ENCODE results near the gene MFSD11.
A peak's percentile ranks its signal among the peaks of the same experiment; 100 is the strongest.
"Not testable (repeated sequence)": the region's sequence is repeated elsewhere in the genome, so short reads cannot be mapped to it uniquely, and the experiment has no call there.

MFSD11 gene

DNA sequence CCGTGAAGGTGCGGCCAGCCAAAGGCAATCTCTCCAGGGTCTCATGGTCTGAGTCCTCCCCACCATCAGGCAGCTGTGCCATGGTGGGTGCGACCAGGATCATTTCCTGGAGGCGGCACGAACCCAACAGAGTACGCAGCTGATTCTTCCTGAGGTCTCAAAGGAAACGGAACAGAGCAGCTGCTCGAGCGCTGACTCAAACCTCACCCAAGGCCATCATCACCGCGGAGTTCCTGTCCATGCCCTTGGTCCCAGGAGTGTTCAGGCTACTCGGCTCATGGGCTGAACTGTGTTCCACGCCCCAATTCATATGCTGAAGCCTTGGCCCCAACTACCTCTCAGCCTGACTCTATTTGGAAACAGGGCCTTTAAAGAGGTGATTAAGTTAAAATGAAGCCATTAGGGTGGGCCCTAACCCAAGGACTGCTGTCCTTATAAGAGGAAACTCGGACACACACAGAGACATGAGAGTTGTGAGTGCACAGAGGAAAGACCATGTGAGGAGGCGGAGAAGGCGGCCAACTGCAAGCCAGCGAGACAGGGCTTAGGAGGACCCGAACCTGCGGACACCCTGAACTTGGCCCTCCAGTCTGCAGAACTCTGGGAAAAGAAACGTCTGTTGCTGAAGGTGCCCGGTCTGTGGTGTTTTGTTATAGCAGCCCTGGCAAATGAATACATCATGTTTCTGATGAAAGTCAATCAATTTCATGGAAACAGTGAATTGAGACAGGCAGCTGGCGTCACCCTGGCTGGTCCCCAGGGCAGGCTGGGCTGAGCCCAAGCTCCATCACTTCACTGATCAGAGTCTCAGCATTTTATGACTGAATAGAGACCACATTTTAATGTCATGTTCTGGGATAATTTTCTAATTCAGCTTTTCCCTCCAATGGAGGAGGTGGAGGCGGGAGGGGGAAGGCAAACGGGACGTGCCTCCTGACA, 40.9 kb upstream of the MFSD11 start:
- TF ChIP-seq, protein P1, sequence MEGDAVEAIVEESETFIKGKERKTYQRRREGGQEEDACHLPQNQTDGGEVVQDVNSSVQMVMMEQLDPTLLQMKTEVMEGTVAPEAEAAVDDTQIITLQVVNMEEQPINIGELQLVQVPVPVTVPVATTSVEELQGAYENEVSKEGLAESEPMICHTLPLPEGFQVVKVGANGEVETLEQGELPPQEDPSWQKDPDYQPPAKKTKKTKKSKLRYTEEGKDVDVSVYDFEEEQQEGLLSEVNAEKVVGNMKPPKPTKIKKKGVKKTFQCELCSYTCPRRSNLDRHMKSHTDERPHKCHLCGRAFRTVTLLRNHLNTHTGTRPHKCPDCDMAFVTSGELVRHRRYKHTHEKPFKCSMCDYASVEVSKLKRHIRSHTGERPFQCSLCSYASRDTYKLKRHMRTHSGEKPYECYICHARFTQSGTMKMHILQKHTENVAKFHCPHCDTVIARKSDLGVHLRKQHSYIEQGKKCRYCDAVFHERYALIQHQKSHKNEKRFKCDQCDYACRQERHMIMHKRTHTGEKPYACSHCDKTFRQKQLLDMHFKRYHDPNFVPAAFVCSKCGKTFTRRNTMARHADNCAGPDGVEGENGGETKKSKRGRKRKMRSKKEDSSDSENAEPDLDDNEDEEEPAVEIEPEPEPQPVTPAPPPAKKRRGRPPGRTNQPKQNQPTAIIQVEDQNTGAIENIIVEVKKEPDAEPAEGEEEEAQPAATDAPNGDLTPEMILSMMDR (conservative IDR thresholded peaks at IDR 0.05; ENCODE audit: control insufficient read depth, insufficient read depth, low read depth, low read length) = no peak
- no peak overlapping the region for H3K4me3 ChIP-seq (ENCODE audit: control insufficient read depth, low read depth, low read length)
- DNase-seq (ENCODE audit: low read depth) = peak; percentile 89

DNA sequence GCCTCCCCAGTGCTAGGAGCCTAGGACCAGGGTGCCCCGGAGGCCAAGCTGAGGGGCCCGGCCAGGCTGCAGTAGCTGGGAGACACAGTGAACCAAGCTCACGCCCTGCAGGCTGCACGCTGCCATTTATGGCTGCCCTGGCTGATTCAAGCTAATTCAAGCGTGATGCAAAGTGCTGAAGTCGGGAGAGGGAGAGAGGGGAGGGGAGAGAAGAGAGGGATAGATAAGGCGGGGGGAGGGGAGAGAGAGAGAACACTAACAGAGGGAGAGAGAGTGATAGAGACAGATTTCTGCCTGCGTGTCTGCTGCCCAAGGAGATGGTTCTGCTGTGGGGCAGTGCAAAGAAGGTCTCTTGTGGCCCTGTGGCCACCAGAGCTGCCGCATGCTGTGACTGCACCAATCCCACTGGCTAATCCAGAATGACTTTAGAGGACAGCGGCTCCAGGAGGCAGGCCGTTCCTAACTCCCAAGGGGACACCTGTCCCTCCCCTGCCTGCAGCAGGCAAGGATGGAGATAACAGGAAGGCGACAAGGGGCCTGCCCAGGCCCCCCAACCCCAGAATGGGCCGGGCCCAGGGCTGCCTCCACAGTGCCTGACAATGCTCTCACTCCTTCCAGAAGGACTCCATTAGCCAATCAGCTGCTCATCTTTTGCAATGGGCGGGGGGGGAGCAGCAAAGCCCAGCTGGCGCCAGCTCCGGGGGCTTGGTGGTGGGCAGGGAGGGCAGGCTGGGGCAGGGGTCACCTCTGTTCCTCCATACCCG, 40.0 kb upstream of the MFSD11 start:
- no peak for DNase-seq (ENCODE audit: low read depth)
- TF ChIP-seq, protein P1 (conservative IDR thresholded peaks at IDR 0.05; ENCODE audit: control insufficient read depth, insufficient read depth, low read depth, low read length) = no peak
- H3K4me3 ChIP-seq (ENCODE audit: control insufficient read depth, low read depth, low read length) = no peak overlapping the region

DNA sequence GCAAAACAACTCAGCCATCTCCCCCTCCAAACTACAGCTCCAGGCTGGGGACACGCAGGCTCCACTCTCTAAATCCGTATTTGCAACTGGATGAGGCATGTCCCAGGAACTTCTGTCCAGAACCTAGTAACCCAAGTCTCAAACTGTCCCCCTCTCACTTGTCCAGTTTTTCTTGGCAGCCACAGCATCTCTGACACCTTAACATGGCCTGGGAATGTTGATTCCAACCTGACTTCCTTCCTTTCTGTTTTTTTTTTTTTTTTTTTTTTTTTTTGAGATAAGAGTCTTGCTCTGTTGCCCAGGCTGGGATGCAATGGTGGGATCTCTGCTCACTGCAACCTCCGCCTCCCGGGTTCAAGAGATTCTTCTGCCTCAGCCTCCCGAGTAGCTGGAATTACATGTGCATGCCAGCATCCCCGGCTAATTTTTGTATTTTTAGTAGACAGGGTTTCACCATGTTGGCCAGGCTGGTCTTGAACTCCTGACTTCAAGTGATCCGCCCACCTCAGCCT, 39.4 kb upstream of the MFSD11 start:
- not testable (repeated sequence) for DNase-seq (ENCODE audit: low read depth); H3K4me3 ChIP-seq (ENCODE audit: control insufficient read depth, low read depth, low read length)

DNA sequence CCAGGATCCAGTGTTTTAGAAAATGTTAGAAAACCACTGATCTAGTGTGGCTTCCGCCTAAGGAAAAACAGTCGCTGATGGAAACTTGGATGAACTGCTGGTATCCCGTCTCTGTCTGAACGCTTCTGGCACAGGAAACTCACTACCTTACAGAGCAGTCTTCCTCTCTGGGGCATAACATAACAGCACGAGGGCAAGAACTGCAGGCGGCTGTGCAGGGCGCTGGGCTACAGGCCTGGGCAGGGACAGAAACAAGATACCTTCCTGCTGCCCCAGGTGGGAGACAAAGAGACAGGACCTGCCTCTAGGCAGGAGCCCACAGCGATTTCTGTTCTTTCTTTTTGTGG, 37.7 kb upstream of the MFSD11 start:
- DNase-seq (ENCODE audit: low read depth) = peak; percentile 28
- TF ChIP-seq, protein P1 (conservative IDR thresholded peaks at IDR 0.05; ENCODE audit: control insufficient read depth, insufficient read depth, low read depth, low read length) = no peak
- H3K4me3 ChIP-seq (ENCODE audit: control insufficient read depth, low read depth, low read length) = no peak overlapping the region

DNA sequence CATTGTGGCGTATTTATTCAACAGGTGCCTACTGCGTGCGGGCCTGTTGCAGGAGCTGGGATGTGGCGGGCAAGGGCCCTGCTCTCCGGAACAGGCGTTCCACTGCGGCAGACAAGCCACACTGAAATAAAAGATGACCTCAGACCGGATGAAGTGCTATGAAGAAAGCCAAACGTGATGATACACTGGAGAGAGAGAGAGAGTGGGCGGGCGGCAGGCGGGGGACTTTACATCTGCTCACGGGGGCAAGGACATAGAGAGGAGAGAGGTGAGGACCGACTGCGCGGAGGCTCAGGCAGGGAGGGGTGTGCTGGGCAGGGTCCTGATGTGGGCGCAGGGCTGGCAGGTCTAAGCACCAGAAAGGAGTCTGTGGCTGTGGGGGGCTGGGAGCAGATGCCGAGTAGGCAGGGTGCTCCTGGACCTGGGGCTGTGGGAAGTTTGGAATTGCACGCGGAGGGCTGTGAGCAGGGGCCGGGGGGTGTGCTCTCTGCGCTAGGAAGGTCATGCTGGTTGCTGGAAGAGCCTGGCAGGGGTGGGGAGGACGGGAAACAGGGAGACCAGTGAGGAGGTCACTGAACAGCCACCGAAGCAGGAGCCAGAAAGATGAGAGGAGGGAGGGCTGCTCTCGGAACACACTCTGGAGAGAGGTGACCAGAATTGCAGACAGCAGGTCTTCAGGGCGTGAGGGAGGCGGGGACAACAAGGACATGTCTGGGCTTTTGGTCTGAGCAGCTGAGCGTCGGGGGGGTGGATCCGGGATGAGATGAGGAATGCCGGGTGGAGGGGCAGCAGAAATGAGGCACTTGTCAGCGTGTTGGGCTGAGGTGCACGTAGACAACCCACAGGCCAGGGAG, 37.1 kb upstream of the MFSD11 start:
- TF ChIP-seq, protein P1 (conservative IDR thresholded peaks at IDR 0.05; ENCODE audit: control insufficient read depth, insufficient read depth, low read depth, low read length) = no peak

DNA sequence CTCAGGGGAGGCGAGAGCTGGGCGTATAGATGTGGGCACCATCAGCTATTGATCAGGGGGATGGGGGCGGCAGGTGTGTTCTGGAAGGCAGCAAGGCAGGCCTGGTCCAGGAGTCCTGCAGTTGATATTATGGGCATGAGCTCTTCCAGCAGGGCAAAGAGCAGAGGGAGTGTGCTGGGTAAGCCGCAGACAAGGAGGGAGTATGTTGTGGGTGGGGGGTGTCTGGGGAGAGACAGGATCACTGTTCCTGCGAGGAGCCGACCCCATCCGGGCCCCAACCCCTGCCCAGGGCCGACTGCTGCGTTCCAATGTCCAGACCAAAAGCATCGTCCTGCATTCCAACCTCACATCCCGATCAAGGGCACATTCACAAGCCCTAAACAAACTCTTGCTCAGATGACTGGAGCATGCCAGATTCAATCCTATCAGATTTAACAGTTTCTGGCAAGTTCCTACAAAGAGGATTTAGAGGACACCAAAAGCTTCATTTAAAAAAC, 36.4 kb upstream of the MFSD11 start:
- H3K4me3 ChIP-seq (ENCODE audit: control insufficient read depth, low read depth, low read length) = no peak overlapping the region
- no peak for DNase-seq (ENCODE audit: low read depth)
- TF ChIP-seq, protein P1 (conservative IDR thresholded peaks at IDR 0.05; ENCODE audit: control insufficient read depth, insufficient read depth, low read depth, low read length) = no peak

More for the DNA sequence above, 37.1 kb upstream of the MFSD11 start:
- peak overlapping the region; percentile 37 for H3K4me3 ChIP-seq (ENCODE audit: control insufficient read depth, low read depth, low read length)
- peak; percentile 87 for DNase-seq (ENCODE audit: low read depth)
